Left renal cortex interstitium (tissue), 4 donors: ENCODE measurements around the gene SORCS2. TPM values are rescaled to one million over a fixed set of nuclear protein-coding genes. Genes with fewer than 3 reads are reported as not detected.
A peak's percentile ranks its signal among the peaks of the same experiment; 100 is the strongest.

ENCODE experiments used
- DNase-seq, 4 donors: peaks; one replicate each; pipeline ENCODE4 v3.0.0-alpha.2; 2013; ENCODE audit warnings: low read depth in 4 of 4, low spot score in 2 of 4, missing footprints in 1 of 4
- polyA plus RNA-seq, 4 donors: library from polyadenylated mRNA; unstranded; fragments of 120-200 nt; gene quantifications; one replicate each; pipeline ENCODE4 v1.2.1, GENCODE V29; 2013; ENCODE audit not compliant: insufficient read length in 4 of 4

Gene SORCS2
- polyA plus RNA-seq, 4 donors, result 3.7 to 11.5 (median 8.4) TPM

- DNase-seq, result no peak
Observed at GRCh38 chr4:7315286-7315685, 122.9 kb downstream of the SORCS2 start.

GRCh38 chr4:7315935-7316334 lies 123.6 kb downstream of the SORCS2 start:
- DNase-seq, result no peak

GRCh38 chr4:7319024-7319423 lies 126.7 kb downstream of the SORCS2 start:
- no peak for DNase-seq

- no peak for DNase-seq
Observed at GRCh38 chr4:7320206-7320797, 128.0 kb downstream of the SORCS2 start.

GRCh38 chr4:7322166-7322991 lies 130.0 kb downstream of the SORCS2 start:
- DNase-seq, result peak in 2 of 4 donors; percentile 50 to 57

- no peak for DNase-seq
Observed at GRCh38 chr4:7323461-7323871, 131.1 kb downstream of the SORCS2 start.

- DNase-seq, result no peak
Observed at GRCh38 chr4:7323872-7324650, 131.7 kb downstream of the SORCS2 start.

GRCh38 chr4:7324651-7325121 lies 132.3 kb downstream of the SORCS2 start:
- no peak for DNase-seq

GRCh38 chr4:7325541-7325940 lies 133.2 kb downstream of the SORCS2 start:
- DNase-seq, result no peak

- DNase-seq, result no peak
Observed at GRCh38 chr4:7326306-7326692, 134.0 kb downstream of the SORCS2 start.

GRCh38 chr4:7326693-7327340 lies 134.5 kb downstream of the SORCS2 start:
- DNase-seq, result no peak

GRCh38 chr4:7327341-7327885 lies 135.1 kb downstream of the SORCS2 start:
- no peak for DNase-seq

- DNase-seq, result no peak
Observed at GRCh38 chr4:7328162-7328912, 136.0 kb downstream of the SORCS2 start.

GRCh38 chr4:7328913-7329638 lies 136.7 kb downstream of the SORCS2 start:
- no peak for DNase-seq

- DNase-seq, result no peak
Observed at GRCh38 chr4:7330031-7330596, 137.8 kb downstream of the SORCS2 start.

- DNase-seq, result no peak
Observed at GRCh38 chr4:7330811-7331681, 138.7 kb downstream of the SORCS2 start.

GRCh38 chr4:7331682-7332000 lies 139.3 kb downstream of the SORCS2 start:
- no peak for DNase-seq
